Measurements from ENCODE around the gene QRICH2.

DNA sequence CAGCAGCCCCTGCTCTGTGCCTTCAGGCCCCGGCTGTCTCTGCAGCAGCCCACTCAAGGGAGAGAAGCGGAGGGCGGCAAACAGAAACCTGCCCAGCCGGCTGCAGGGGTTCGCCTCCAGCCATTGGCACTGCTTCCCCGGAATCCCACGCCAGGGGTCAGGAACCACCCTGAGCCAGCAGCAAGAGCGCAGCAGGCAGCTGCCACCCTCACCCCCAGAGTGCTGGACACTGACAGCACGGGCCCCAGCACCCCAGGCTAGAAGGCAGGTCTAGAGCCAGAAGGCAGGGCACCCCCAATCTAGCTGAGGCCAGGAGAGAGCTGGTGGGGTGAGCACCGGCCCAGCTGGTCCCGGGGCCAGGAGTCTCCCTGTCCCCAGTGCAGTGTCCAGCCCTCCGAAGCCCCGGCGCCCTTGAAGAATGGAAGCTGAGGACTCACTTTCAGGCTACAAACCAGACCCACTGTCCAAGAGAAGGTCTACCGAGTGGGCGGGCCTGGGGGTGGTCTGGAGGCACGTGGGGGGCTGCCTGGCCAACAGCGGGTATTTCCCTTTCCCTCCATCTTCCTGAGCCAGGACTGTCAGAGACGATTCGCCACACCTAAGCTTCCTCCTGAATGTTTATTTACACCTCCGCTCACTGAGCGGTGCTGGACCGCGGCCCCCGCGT, 34.5 kb downstream of the QRICH2 start:
- TF ChIP-seq, protein P1, sequence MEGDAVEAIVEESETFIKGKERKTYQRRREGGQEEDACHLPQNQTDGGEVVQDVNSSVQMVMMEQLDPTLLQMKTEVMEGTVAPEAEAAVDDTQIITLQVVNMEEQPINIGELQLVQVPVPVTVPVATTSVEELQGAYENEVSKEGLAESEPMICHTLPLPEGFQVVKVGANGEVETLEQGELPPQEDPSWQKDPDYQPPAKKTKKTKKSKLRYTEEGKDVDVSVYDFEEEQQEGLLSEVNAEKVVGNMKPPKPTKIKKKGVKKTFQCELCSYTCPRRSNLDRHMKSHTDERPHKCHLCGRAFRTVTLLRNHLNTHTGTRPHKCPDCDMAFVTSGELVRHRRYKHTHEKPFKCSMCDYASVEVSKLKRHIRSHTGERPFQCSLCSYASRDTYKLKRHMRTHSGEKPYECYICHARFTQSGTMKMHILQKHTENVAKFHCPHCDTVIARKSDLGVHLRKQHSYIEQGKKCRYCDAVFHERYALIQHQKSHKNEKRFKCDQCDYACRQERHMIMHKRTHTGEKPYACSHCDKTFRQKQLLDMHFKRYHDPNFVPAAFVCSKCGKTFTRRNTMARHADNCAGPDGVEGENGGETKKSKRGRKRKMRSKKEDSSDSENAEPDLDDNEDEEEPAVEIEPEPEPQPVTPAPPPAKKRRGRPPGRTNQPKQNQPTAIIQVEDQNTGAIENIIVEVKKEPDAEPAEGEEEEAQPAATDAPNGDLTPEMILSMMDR (IDR thresholded peaks at IDR 0.05; ENCODE audit: low read depth, low read length, missing input control), result no peak
- TF ChIP-seq, protein P2, sequence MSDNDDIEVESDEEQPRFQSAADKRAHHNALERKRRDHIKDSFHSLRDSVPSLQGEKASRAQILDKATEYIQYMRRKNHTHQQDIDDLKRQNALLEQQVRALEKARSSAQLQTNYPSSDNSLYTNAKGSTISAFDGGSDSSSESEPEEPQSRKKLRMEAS (IDR thresholded peaks at IDR 0.05), result no peak
- no peak for TF ChIP-seq YY1 (IDR thresholded peaks at IDR 0.05)
- TF ChIP-seq, protein P3, sequence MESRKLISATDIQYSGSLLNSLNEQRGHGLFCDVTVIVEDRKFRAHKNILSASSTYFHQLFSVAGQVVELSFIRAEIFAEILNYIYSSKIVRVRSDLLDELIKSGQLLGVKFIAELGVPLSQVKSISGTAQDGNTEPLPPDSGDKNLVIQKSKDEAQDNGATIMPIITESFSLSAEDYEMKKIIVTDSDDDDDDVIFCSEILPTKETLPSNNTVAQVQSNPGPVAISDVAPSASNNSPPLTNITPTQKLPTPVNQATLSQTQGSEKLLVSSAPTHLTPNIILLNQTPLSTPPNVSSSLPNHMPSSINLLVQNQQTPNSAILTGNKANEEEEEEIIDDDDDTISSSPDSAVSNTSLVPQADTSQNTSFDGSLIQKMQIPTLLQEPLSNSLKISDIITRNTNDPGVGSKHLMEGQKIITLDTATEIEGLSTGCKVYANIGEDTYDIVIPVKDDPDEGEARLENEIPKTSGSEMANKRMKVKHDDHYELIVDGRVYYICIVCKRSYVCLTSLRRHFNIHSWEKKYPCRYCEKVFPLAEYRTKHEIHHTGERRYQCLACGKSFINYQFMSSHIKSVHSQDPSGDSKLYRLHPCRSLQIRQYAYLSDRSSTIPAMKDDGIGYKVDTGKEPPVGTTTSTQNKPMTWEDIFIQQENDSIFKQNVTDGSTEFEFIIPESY (IDR thresholded peaks at IDR 0.05), result no peak

Measured in liver (tissue), 2 donors.